HG03095 (cell line): Measurements from ENCODE around the gene NPY4R2.
"Not testable (repeated sequence)": the region's sequence is repeated elsewhere in the genome, so short reads cannot be mapped to it uniquely, and the experiment has no call there.

Experiments used
- ATAC-seq: cut with Tn5 transposase; IDR thresholded peaks from one replicate; pipeline ENCODE4 v1.9.1; 2021; ENCODE audit warnings: moderate library complexity; ENCODE audit not compliant: unreplicated experiment

NPY4R2 gene, protein sequence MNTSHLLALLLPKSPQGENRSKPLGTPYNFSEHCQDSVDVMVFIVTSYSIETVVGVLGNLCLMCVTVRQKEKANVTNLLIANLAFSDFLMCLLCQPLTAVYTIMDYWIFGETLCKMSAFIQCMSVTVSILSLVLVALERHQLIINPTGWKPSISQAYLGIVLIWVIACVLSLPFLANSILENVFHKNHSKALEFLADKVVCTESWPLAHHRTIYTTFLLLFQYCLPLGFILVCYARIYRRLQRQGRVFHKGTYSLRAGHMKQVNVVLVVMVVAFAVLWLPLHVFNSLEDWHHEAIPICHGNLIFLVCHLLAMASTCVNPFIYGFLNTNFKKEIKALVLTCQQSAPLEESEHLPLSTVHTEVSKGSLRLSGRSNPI

DNA sequence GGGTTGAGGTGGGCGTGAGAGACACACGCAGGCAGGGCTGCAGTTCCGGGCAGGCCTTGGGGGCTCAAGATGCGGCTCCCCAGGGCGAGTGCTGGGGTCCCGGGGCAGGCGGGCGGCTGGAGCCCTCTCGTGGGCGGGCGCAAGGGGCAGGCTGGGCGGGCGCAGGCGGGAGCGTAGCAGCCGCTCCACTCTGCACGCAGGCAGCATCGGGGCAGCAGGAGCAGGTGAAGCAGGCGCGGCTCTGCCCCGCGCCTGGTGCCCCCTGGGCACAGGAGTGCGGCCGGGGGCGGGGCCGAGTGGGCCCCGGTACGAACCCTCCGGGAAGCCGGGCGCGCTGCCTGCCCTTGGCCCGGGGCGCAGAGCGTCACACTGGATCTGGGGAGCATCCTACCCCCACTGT lies at the start of gene NPY4R2:
Gene NPY4R2, plus strand, starts transcription at position 188 of the 400 bp plus-strand sequence. CDS start 3,326 bp downstream, outside the sequence.
- not testable (repeated sequence) for ATAC-seq

GRCh38 chr10:47870887-47871286 lies 47.6 kb upstream of the NPY4R2 start:
- ATAC-seq: not testable (repeated sequence)

- ATAC-seq: not testable (repeated sequence)
Measured at GRCh38 chr10:47871485-47872180, 46.8 kb upstream of the NPY4R2 start.

DNA sequence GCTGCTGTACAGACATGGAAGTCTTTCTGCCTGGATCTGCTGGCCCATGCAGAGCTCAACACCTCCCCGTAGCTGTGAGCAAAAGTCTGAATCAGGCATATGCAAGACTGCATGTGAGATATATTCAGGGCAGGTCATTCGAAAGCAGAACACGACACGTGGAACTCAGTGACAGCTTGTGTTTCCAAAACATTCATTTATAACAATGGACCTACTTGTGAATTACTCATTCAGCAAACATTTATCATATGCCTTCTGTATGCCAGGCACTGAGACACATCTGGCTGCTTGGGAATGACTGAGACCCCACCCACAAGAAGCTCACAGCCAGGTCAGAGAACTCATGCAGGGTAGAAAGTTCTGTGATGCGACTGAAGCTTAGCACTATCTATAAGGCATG lies 46.2 kb upstream of the NPY4R2 start:
- not testable (repeated sequence) for ATAC-seq

DNA sequence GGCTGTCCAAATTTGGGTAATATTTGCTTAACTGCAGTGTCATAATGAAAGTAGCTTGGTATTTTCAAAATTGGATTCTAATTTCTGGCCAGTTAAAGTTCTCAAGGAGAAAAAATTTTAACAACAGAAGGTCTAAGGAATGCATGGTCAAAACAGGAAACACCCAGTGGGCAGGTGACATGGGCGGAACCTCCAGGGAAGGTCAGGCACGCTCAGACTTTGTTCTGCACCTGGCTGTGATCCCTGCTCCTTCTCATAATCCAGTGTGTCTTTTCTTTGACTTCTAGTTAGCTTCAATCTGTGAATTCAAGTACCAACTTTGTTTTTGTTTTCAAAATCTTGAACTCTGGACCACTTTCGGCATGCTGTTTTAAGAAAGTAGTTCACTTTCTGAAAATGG lies 34.2 kb upstream of the NPY4R2 start:
- not testable (repeated sequence) for ATAC-seq

- ATAC-seq: not testable (repeated sequence)
Measured at GRCh38 chr10:47884934-47885333, 33.5 kb upstream of the NPY4R2 start.

DNA sequence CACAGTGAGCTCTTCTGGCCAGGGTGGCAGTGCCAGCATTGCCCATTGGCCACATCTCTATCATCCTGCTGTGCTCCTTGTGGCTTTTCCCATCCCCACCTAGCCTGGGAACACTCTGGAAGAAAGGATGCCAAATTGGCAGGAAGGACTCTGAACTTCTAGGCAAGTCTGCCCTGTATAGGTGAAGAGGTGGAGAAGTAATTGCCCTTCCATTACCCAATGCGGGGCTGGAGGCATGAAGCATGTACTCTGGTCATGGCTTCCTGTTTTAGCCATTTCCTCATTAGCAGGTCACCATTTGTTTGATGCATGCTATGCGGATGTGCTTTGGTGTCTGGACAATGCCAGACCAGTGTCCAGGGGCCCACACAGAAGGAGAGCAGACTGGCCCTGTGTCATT lies 32.1 kb upstream of the NPY4R2 start:
- not testable (repeated sequence) for ATAC-seq

DNA sequence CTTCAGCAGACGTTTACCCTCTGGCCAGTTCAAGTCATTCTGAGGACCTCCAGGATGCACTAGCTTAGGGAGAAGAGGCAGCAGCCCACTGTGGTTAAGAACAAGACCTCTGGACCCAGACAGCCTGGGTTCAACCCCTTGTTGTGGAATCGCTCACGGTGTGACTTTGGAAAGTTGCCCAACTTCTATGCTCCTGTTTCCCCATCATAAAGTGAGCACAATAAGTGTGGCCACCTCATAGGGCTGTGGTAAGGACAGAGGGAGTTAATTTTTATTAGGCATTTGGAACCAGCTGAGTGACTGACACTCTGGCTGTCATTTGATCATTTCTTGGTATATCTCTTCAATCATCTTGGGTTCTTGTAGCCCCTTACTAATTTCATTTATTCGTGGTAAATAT lies 31.6 kb upstream of the NPY4R2 start:
- ATAC-seq: not testable (repeated sequence)

GRCh38 chr10:47890737-47891136 lies 27.7 kb upstream of the NPY4R2 start:
- ATAC-seq: not testable (repeated sequence)

GRCh38 chr10:47892494-47893261 lies 25.8 kb upstream of the NPY4R2 start:
- not testable (repeated sequence) for ATAC-seq

- ATAC-seq: not testable (repeated sequence)
Measured at GRCh38 chr10:47894571-47894970, 23.9 kb upstream of the NPY4R2 start.

- ATAC-seq: not testable (repeated sequence)
Measured at GRCh38 chr10:47897813-47898212, 20.6 kb upstream of the NPY4R2 start.

DNA sequence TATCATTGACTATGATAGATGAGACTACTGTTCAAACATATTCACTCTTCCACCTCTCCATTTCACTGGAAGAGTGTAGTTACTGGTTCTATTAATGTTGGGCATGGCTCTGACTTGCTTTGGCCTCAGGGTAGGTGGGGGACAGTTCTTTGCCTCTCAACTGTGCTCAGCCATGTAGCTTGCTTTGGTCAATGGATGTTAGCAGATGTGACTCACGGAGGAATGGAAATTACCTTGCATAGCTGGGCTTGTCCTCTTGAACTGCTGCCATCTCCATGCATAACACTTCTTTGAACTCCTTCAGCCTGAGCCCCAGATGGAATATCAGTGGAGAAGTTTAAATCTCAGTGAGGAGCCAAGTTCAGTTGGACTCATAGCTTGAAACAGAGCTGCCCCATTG lies 9.1 kb upstream of the NPY4R2 start:
- not testable (repeated sequence) for ATAC-seq

GRCh38 chr10:47910486-47910885 lies 8.0 kb upstream of the NPY4R2 start:
- ATAC-seq: not testable (repeated sequence)

- not testable (repeated sequence) for ATAC-seq
Measured at GRCh38 chr10:47914052-47914451, 4.4 kb upstream of the NPY4R2 start.

DNA sequence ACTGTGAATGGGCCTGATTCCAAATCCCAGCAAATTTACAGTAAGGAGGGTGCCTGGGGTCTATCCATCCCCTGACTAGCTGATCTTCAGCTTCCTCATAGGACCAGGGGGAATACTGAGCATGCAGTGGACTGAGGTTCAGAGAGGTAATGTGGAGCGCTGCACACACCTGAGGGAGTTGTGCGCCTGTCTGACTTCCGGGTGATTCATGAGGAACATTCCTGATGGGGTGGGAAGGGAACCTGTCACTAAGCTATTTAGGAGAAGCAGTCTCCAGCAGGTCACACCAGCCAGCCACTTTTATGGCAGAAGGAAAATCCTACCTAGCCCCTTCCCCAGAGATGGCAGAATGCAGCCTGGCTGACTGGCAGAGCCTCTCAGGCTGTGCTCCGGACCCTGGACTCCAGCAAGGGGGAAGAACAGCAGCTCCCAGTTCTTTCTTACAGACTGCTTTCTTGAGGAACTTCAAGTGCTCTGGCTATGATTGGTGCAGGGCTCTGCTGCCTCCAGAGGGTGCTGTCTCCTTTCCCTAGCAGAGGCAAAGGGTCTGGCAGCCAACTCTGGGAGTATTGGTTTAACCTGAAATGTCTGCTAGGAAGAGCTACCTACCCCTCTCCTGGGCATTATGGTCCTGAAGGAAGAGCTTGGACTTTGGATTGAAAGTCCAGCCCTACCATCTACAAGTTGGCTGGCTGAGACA lies 2.5 kb upstream of the NPY4R2 start:
- not testable (repeated sequence) for ATAC-seq

DNA sequence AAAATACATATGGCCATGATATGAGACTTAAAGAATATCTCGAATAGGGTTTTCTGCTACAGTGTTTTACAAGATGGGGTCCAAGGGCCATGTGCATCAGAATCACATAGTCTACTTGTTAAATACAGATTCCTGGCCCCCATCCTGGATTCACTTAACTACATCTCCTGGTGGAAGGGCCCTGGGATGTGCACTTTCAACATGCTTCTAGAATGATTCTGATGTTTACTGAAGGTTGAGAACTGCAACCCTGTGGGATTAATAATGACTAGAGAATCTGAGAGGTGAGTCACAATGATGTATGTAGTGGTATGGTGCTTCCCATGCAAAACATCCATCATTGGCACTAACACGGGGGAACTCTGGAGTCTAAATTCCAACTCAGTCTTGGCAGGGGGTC lies 2.1 kb downstream of the NPY4R2 start:
- ATAC-seq: not testable (repeated sequence)

GRCh38 chr10:47922503-47922902 lies 4.0 kb downstream of the NPY4R2 start:
- ATAC-seq: not testable (repeated sequence)

DNA sequence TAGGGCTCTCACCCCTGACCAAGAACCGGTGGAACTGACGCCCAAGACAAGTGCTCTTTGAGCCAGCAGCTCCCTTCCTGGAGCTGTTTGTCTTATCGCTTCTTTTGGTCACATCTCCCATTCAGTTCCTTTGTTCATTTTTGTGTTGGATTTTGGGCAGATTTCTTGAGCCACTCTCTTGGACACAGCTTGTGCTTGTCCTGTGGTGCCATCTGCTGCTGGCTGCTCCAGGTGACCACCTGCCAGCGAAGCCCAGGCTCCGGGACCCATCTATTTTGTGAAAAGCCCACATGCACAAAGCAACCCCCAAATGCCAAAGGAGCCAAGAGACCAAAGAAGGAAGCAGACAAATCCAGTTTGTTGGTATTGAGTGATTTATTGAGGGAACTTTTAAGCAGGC lies 6.2 kb downstream of the NPY4R2 start:
- ATAC-seq: not testable (repeated sequence)

- not testable (repeated sequence) for ATAC-seq
Measured at GRCh38 chr10:47927147-47927916, 8.9 kb downstream of the NPY4R2 start.
